ENCODE data around the gene EEFSEC.

Gene EEFSEC

DNA sequence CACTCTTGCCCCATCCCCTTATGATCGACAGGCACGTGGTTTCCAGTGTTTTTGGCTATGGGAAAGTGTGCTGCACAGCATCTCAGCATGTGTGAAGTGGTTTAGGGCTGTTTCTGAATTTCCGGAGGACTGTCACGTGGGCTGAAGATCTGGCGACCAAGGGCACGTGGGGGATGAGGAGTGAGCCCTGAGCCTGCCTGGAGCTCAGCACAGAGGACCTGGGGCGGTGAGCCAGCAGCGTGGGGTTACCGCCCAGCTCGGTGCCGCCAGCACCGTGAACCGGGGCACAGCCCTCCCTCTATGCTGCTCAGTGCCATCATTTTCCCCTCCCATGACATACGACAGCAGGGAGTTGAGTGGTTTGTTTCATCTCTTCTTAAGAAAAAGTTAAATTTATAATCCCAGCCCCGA, 163.2 kb downstream of the EEFSEC start:
- DNase-seq (ENCODE audit: low read depth in 2 of 2), result no peak

- no peak for DNase-seq (ENCODE audit: low read depth in 2 of 2)
Observed at GRCh38 chr3:128317101-128317697, 163.9 kb downstream of the EEFSEC start.

DNA sequence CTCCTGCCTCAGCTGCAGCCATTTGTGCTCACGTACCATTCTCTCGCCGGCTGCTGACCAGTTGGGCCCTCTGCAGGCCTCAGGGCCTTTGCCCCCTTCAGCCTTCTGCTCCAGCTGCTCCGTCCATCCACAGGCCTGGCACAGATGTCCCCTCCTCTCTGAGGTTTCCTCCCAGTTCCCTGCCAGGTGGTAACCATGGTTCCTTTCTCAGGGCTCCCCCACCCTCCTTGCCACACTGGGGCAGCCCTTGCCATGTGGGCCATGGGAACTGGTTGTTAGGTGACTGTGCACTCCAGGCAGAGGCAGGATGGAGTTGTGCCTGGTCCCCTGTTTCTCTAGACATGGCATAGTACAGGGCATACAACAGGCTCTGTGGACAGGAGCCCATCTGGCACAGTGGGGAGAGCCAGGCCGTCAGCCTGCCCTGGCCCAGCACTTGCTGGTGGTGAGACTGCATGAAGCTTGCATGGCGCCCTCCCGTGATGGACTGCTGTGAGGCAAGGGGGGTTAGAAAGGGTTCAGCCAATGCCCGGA, 164.5 kb downstream of the EEFSEC start:
- DNase-seq (ENCODE audit: low read depth in 2 of 2), result no peak

GRCh38 chr3:128318275-128318941, 165.1 kb downstream of the EEFSEC start:
- DNase-seq (ENCODE audit: low read depth in 2 of 2), result no peak

- DNase-seq (ENCODE audit: low read depth in 2 of 2), result no peak
Observed at GRCh38 chr3:128319107-128319506, 165.8 kb downstream of the EEFSEC start.

DNA sequence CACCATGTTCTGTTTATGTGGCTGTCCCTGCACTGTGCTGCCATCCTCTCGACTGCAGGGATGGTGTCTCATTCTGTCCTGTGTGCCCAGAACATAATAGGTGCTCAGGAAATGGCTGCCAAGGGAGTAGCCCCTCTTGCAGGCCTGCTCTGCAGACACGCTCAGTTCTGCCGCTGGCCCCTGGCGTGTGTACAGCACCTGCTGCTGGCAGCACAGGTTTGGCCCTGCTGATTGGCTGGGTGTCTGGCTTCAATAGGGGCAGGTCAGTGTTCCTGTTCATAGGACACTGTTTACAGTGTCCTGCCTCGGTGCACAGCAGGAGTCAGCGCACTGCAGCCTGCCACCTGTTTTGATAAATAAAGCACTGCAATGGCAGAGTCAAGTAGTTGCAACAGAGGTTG, 166.5 kb downstream of the EEFSEC start:
- no peak for DNase-seq (ENCODE audit: low read depth in 2 of 2)

DNA sequence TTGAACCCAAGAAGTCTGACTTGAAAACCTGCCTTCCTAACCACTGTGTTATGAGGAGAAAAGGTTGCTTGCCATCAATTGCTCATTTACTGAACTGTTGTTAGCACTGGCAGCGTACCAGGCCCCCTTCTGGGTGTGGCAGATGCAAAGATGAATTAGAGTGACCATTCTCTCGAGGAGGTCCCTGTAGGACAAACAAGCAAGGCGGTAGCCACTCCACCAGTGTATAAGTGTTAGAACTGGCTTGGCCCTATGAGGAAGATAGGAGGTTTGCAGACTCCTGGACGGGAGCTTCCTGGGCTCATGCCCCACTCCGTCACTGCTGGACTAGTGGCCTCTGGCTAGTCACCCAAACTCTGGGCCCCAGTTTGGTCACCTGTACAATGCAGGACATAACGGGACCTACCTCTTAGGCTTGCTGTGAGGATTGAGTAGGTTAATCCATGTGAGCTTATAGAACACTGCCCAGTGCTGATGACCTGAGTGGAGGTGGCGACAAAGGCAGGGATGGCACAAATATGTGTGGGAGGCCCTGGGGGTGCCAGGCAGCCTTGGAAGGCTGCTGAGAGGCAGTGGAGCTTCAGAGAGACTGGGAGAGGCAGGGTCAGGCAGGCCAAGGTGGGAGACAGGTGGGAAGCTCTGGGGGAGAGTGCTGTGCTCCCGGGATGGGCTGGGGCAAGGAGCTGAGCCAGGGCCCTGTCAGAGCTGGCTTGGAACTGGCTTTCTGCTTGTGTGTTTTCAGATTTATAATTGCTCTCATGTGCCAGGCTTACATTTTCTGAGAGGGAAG, 167.5 kb downstream of the EEFSEC start:
- no peak for DNase-seq (ENCODE audit: low read depth in 2 of 2)

- DNase-seq (ENCODE audit: low read depth in 2 of 2), result no peak
Observed at GRCh38 chr3:128321418-128321817, 168.1 kb downstream of the EEFSEC start.

DNA sequence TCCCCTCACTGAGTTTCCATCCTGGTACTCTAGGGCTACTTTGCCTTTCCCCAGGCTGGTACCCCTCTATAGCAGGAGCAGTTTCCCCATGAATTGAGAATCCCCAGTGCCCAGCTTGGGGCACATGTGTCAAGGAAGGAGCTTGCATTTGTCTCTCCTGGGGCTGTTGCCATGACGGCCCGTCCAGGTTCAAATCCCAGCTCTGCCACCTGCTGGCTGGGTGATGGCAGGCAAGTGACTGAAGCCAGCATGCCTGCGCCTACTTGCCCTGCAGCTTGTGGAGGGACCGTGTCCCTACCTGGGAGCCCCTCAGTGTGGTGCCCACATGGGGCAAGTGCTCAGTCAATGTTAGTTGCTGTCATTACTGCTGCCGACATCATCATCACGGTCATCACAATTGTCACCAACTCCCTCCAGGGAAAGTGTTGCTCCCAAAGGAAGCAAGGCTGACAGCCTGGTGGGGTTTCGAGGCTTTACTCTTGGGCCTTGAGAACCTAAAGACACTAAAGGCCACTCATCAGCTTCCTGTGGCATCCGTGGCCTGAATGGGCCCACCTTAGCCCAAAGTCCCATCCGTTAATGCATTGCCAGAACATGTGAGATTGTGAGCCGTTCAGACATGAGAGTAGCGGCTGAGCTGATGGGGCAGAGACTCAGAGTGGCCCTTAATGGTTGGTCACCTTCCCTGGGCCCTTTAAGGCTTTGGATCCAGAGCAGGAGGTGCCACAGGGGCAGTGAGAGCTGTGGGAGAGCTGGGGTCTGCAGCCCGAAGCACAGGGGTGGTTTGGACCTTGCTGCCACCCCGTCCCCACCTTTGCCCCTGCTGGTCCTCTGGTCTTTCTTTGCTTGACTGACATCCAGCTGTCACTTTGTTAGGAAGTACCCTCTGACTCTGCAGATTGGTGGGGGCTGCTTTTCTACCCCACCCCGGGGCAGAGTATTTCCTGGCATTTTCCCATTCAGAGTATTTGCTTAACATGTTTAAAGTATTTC, 169.0 kb downstream of the EEFSEC start:
- DNase-seq (ENCODE audit: low read depth in 2 of 2), result no peak

DNA sequence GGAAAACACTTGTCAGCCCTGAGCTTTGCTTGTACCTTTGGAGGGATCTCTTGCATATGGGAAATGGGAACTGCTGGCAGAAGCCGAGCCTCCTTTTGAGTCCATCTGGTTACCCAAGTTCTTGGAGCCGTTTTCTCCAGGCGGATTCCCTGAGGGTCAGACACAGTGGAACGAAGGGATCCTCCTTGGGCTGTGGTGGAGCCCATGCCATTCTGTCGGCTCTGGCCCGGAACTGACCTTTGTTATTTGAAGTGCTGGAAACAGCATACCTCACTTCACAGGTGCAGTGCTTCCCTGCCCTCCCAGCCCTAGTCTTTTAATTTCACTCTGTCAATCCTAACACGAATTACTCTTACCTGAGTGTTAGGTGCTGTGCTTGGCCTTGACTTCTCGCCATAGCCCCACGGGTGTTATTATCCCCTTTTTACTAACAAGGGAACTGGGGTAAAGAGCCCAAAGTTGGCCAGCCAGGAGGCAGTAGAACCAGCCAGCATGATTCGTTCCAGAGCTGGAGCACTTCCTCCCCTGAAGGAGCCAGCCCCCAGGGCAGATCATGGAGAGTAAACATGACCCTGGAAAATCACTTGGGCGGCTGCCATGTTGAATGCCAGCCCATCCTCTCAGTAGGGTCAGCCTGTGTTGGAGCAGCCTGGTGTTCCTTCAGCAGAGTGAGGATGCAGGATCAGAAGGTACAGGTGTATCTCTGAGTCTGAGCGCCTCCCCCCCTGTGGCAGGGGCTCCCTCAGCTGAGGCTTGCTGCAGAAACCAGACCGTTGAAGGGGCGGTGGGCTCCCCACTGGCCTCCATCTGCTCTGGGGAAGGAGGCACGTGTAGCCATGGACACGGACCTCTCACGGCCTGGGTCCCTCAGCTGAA, 170.2 kb downstream of the EEFSEC start:
- DNase-seq (ENCODE audit: low read depth in 2 of 2), result no peak

DNA sequence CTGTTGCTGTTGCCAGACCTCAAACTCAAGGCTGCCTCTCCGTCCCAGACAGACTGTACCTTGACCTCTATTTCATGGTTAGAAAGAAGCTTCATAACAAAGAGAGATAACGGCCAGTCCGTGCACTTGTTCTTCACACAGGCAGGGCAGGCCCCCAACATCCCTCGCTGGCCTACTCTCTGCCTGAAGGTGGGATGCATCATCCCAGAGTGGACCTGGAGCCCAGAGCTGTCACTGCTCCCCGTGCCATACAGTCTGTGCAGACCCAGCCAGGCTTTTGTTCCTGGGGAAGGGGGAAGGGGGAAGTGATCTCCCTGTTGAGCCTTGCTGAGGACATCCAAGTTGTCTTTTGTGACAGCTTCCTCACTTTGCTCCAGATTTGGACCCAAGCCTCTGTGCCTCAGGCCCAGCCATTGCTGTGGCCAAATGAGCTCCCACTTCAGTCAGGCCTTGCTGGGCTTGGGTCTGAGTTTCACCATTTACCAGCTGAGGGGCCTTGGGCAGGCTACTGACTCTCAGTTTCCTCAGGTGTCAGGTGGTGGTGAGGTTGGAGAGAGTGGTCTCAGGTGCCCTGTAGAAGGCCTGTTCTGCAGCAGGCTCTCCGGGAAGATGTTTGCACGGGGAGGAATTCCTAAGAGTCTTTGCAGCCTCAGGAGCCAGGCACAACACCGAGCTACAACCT, 171.8 kb downstream of the EEFSEC start:
- no peak for DNase-seq (ENCODE audit: low read depth in 2 of 2)

GRCh38 chr3:128326051-128326823, 173.0 kb downstream of the EEFSEC start:
- no peak for DNase-seq (ENCODE audit: low read depth in 2 of 2)

GRCh38 chr3:128327606-128328031, 174.3 kb downstream of the EEFSEC start:
- DNase-seq (ENCODE audit: low read depth in 2 of 2), result no peak

- DNase-seq (ENCODE audit: low read depth in 2 of 2), result no peak
Observed at GRCh38 chr3:128328546-128329458, 175.5 kb downstream of the EEFSEC start.

GRCh38 chr3:128329491-128330213, 176.4 kb downstream of the EEFSEC start:
- no peak for DNase-seq (ENCODE audit: low read depth in 2 of 2)

DNA sequence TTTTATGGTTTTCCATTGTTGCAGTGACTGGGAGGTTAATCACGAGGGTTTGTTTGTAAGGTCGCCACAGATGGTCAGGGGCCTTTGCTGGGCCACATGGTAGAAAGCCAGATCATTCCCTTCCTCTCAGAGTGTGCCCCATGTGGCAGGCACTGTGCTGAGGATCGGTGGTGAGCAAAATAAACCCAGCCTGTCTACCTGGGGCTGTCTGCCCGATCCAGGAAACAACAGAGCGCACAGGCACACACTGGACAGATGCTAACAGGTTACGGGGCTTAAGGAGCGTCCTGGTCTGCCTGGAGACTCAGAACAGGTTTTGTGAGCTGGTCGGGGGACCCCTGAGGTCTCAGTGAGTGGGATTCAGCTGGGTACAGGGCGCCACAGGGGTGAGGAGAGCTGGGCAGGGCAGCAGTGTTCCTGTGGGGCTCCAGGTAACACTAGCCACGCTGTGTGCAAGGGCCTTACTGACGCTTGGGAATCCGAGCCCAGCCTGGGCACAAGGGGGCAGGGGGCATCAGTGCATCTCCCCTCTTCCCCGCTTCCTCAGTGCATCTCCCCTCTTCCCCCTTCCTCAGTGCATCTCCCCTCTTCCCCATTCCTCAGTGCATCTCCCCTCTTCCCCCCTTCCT, 177.0 kb downstream of the EEFSEC start:
- DNase-seq (ENCODE audit: low read depth in 2 of 2), result no peak
